H1 (cell line): ENCODE data around the gene RESP18. TPM values are rescaled to one million over a fixed set of nuclear protein-coding genes. Genes with fewer than 3 reads are reported as not detected.

Experiments
- CTCF ChIA-PET: fragments of 300-600 bp; sonication (Branson Sonifier 250); formaldehyde crosslinking; loops from one replicate; lab custom pipeline; 2021; ENCODE audit not compliant: partially characterized antibody; lab: Charles Lee
- POLR2A ChIA-PET: fragments of 300-600 bp; sonication (Branson Sonifier 250); formaldehyde crosslinking; loops from one replicate; lab custom pipeline; 2021; ENCODE audit warnings: inconsistent platforms; ENCODE audit not compliant: partially characterized antibody; lab: Charles Lee
- DNase-seq, 2 experiments: peaks; one replicate each; pipeline versions ENCODE4 v3.0.0 to v3.0.0-alpha.2; 2010 to 2022; ENCODE audit warnings: low spot score in 2 of 2, low read depth in 1 of 2, mixed read lengths in 1 of 2
- FAIRE-seq: peaks from 2 replicates; lab custom pipeline; 2011; peaks lifted over from hg19 to GRCh38; lab: Jason Lieb, UNC
- H2AFZ ChIP-seq: 2 replicates; pipeline ENCODE4 v1.8.1; 2012; ENCODE audit warnings: low read length, inconsistent platforms
- H2AK5ac ChIP-seq: 2 replicates; pipeline ENCODE4 v1.6.1; 2013; ENCODE audit warnings: low read depth, low read length
- H2BK120ac ChIP-seq: replicated peaks from 2 replicates; pipeline ENCODE3; 2013; ENCODE audit warnings: low read depth, low read length, inconsistent platforms
- H2BK12ac ChIP-seq: 2 replicates; pipeline ENCODE4 v1.6.1; 2013; ENCODE audit warnings: low read depth, low read length
- H2BK15ac ChIP-seq: 2 replicates; pipeline ENCODE4 v1.6.1; 2013; ENCODE audit warnings: low read length
- H2BK20ac ChIP-seq: 2 replicates; pipeline ENCODE4 v1.6.1; 2013; ENCODE audit warnings: low read length
- H2BK5ac ChIP-seq: 2 replicates; pipeline ENCODE4 v1.6.1; 2013; ENCODE audit warnings: low read depth, low read length
- H3K14ac ChIP-seq: 2 replicates; pipeline ENCODE4 v1.6.1; 2013; ENCODE audit warnings: inconsistent platforms; ENCODE audit not compliant: insufficient read length
- H3K18ac ChIP-seq: 2 replicates; pipeline ENCODE4 v1.6.1; 2013; ENCODE audit warnings: low read length; ENCODE audit errors: extremely low read depth
- H3K23ac ChIP-seq: 2 replicates; pipeline ENCODE4 v1.6.1; 2013; ENCODE audit warnings: inconsistent platforms; ENCODE audit not compliant: insufficient read length
- H3K23me2 ChIP-seq: 2 replicates; pipeline ENCODE4 v1.6.1; 2013; ENCODE audit warnings: low read depth, low read length
- H3K27ac ChIP-seq: 2 replicates; pipeline ENCODE4 v1.6.1; 2011; ENCODE audit warnings: low read depth, low read length, inconsistent platforms
- H3K27me3 ChIP-seq, 4 experiments: replicated peaks in 1 of 4; 1 replicate in 1 of 4; 2 replicates in 3 of 4; pipeline versions ENCODE4 v1.6.1 to v1.8.1; 2011 to 2013; ENCODE audit warnings: low read length in 3 of 4, mild to moderate bottlenecking in 3 of 4, inconsistent platforms in 2 of 4, mixed read lengths in 2 of 4, moderate library complexity in 1 of 4; ENCODE audit not compliant: control insufficient read depth in 3 of 4, insufficient read depth in 3 of 4; ENCODE audit errors: extremely low read depth in 1 of 4
- H3K36me3 ChIP-seq, 4 experiments: 2 replicates each; pipeline versions ENCODE4 v1.6.1 to v1.8.1; 2011 to 2013; ENCODE audit warnings: mild to moderate bottlenecking in 4 of 4, low read length in 3 of 4, moderate library complexity in 2 of 4, control low read depth in 1 of 4, inconsistent platforms in 1 of 4; ENCODE audit not compliant: insufficient read depth in 4 of 4, control insufficient read depth in 2 of 4
- H3K4ac ChIP-seq: replicated peaks from 2 replicates; pipeline ENCODE3; 2013; ENCODE audit warnings: low read length, low read depth, mixed read lengths, inconsistent platforms; ENCODE audit not compliant: insufficient read length
- H3K4me1 ChIP-seq, 4 experiments: replicated peaks in 1 of 4; 1 replicate in 1 of 4; 2 replicates in 3 of 4; pipeline versions ENCODE4 v1.6.1 to v1.8.1; 2011 to 2013; ENCODE audit warnings: low read length in 3 of 4, inconsistent platforms in 2 of 4, mixed read lengths in 1 of 4; ENCODE audit not compliant: insufficient read depth in 4 of 4, control insufficient read depth in 3 of 4
- H3K4me2 ChIP-seq, 2 experiments: 2 replicates each; pipeline versions ENCODE4 v1.6.1 to v1.8.1; 2011 to 2013; ENCODE audit warnings: low read depth in 2 of 2, low read length in 2 of 2, control low read depth in 1 of 2, inconsistent platforms in 1 of 2, mild to moderate bottlenecking in 1 of 2; ENCODE audit not compliant: insufficient read depth in 1 of 2
- H3K4me3 ChIP-seq, 4 experiments: fragments of 200-600, 300-600 bp in 1 of 4; sonication (generic), shearing (Covaris generic), sonication (Bioruptor Twin) in 1 of 4; 2 replicates each; pipeline versions ENCODE4 v1.5.1 to v1.8.1; 2011 to 2016; ENCODE audit warnings: low read length in 4 of 4, low read depth in 3 of 4, control low read depth in 2 of 4, inconsistent platforms in 2 of 4, mild to moderate bottlenecking in 2 of 4, mixed read lengths in 1 of 4, moderate library complexity in 1 of 4; ENCODE audit not compliant: insufficient read depth in 2 of 4; ENCODE audit errors: extremely low read depth in 1 of 4
- H3K56ac ChIP-seq: replicated peaks from 2 replicates; pipeline ENCODE3; 2013; ENCODE audit warnings: low read depth, mild to moderate bottlenecking, mixed read lengths, low read length, inconsistent platforms; ENCODE audit not compliant: insufficient read length
- H3K79me1 ChIP-seq: 2 replicates; pipeline ENCODE4 v1.6.1; 2013; ENCODE audit warnings: low read depth, low read length, control low read depth
- H3K79me2 ChIP-seq, 2 experiments: 2 replicates each; pipeline versions ENCODE4 v1.6.1 to v1.8.1; 2012 to 2013; ENCODE audit warnings: low read length in 2 of 2, mild to moderate bottlenecking in 2 of 2, inconsistent platforms in 1 of 2; ENCODE audit not compliant: insufficient read depth in 2 of 2, control insufficient read depth in 1 of 2
- H3K9ac ChIP-seq, 4 experiments: replicated peaks in 1 of 4; 1 replicate in 1 of 4; 2 replicates in 3 of 4; pipeline versions ENCODE4 v1.6.1 to v1.8.1; 2011 to 2013; ENCODE audit warnings: low read depth in 3 of 4, low read length in 3 of 4, control low read depth in 2 of 4, mild to moderate bottlenecking in 2 of 4, moderate library complexity in 2 of 4, inconsistent platforms in 1 of 4; ENCODE audit errors: extremely low read depth in 1 of 4
- H3K9me3 ChIP-seq, 2 experiments: 2 replicates each; pipeline versions ENCODE4 v1.6.1 to v1.8.1; 2012 to 2013; ENCODE audit warnings: mild to moderate bottlenecking in 2 of 2, moderate library complexity in 2 of 2, control low read depth in 1 of 2, inconsistent platforms in 1 of 2, low read depth in 1 of 2, low read length in 1 of 2, mixed read lengths in 1 of 2; ENCODE audit not compliant: insufficient read depth in 2 of 2
- H4K20me1 ChIP-seq, 2 experiments: replicated peaks in 1 of 2; 2 replicates each; pipeline versions ENCODE3 to v1.8.1; 2011 to 2013; ENCODE audit warnings: inconsistent platforms in 2 of 2, low read length in 2 of 2, mild to moderate bottlenecking in 1 of 2; ENCODE audit not compliant: insufficient read depth in 2 of 2, control insufficient read depth in 1 of 2
- H4K5ac ChIP-seq: 2 replicates; pipeline ENCODE4 v1.6.1; 2013; ENCODE audit warnings: low read length, low read depth, mixed read lengths, inconsistent platforms; ENCODE audit not compliant: insufficient read length
- H4K8ac ChIP-seq: 2 replicates; pipeline ENCODE4 v1.8.0; 2013; ENCODE audit warnings: mild to moderate bottlenecking, moderate library complexity, low read length, inconsistent platforms; ENCODE audit not compliant: insufficient read depth; ENCODE audit errors: extremely low read depth
- H4K91ac ChIP-seq: replicated peaks from 2 replicates; pipeline ENCODE3; 2013; ENCODE audit warnings: low read length, mixed read lengths, inconsistent platforms; ENCODE audit not compliant: insufficient read length
- POLR2A ChIP-seq, 2 experiments: IDR thresholded peaks; 1 replicate in 1 of 2; 2 replicates in 1 of 2; pipeline ENCODE4 v1.6.1; 2011; ENCODE audit warnings: low read depth in 2 of 2, low read length in 2 of 2, mild to moderate bottlenecking in 2 of 2; ENCODE audit errors: control extremely low read depth in 1 of 2
- SP2 ChIP-seq: IDR thresholded peaks from 2 replicates; pipeline ENCODE4 v1.6.1; 2012; ENCODE audit warnings: mild to moderate bottlenecking, low read length, inconsistent platforms
- WGBS, 2 experiments: shearing (Covaris generic) in 1 of 2; methylation state at CpG; one replicate each; pipeline versions ENCODE4 v1.1.6 to v1.1.7; 2013 to 2015; ENCODE audit warnings: low lambda C conversion rate in 2 of 2, mixed read lengths in 2 of 2, inconsistent platforms in 1 of 2, low coverage in 1 of 2, missing lambda C conversion rate in 1 of 2; ENCODE audit not compliant: insufficient replicate concordance in 2 of 2, insufficient coverage in 1 of 2, insufficient read length in 1 of 2; ENCODE audit errors: extremely low coverage in 1 of 2, missing lambda C conversion rate in 1 of 2; 5-methylcytosine and 5-hydroxymethylcytosine counted together
- polyA plus RNA-seq, 7 experiments: library from polyadenylated mRNA; depleted of rRNA in 3 of 7; stranded (reverse) in 5 of 7; unstranded in 2 of 7; fragments of >200 nt in 5 of 7; fragments of 200-250 nt in 2 of 7; gene quantifications; 1 replicate in 5 of 7; 2 replicates in 1 of 7; 4 replicates in 1 of 7; pipeline versions ENCODE4 v1.2.1 to v1.2.3, GENCODE V29; 2011 to 2013; ENCODE audit warnings: missing spikeins in 2 of 7, mixed read lengths in 2 of 7
- total RNA-seq: library from RNA; stranded (reverse); fragmentation: NEBNext Ultra II Directional; extraction: Animal tissue kit (Norgen Biotek cat#: 25700); gene quantifications from 2 replicates; pipeline ENCODE4 v1.2.1, GENCODE V29; 2021

Gene RESP18
- total and polyA plus RNA-seq, 2 of the 8 experiments (the other 6 are each of a cell fraction or from before 2014, with no cell fraction given): not detected

DNA sequence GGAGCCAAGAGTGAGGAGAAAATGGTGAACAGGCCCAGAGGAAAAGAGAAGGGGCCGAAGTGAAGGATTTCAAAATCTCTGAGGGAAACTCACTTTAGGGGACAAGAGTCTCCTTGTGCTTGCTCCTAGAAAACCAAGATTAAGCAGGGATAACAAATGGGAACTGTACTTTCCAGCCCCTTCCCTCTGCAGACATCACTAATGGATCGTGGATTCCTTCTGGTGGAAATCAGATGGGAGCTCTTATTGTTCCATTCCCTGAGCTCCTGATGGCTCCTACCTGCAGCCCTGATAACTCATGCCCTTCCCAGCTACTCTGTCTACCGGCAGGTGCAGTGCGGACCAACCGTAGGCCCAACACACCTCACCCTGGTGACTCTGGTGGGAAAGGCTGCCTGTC lies 20.6 kb upstream of the RESP18 start:
- POLR2A ChIA-PET: interaction anchor here (0.6 kb wide), 1 partner anchor 104 kb away, joined by 4 read pairs; no protein-coding TSS in a partner anchor
- no peak for DNase-seq
- H3K56ac ChIP-seq: no peak overlapping the region
- no peak for TF ChIP-seq SP2
- TF ChIP-seq POLR2A (IDR thresholded peaks at IDR 0.05; ENCODE audit: control extremely low read depth in 1 of 2, low read depth in 2 of 2, low read length in 2 of 2): no peak

More for the DNA sequence above, 20.6 kb upstream of the RESP18 start:
- no peak overlapping the region for H2BK20ac ChIP-seq
- no peak overlapping the region for H2BK120ac ChIP-seq
- H2BK12ac ChIP-seq: no peak overlapping the region
- no peaks in the 10 kb centered on the region for H3K9me3 ChIP-seq
- no peak overlapping the region for H4K5ac ChIP-seq
- no peak overlapping the region for H3K23ac ChIP-seq
- H2BK15ac ChIP-seq: no peak overlapping the region
- FAIRE-seq: no peak
- H2AFZ ChIP-seq: no peak overlapping the region
- no peaks in the 10 kb centered on the region for H4K20me1 ChIP-seq
- H3K79me1 ChIP-seq: no peaks in the 10 kb centered on the region
- H2AK5ac ChIP-seq: no peak overlapping the region
- H3K27me3 ChIP-seq: peaks cover 7 to 19% (median 12%) of the 10 kb centered on the region in 4 experiments
- H3K36me3 ChIP-seq: no peaks in the 10 kb centered on the region
- no peaks in the 10 kb centered on the region for H3K79me2 ChIP-seq
- no peak overlapping the region for H4K91ac ChIP-seq
- CTCF ChIA-PET: interaction anchor here (0.6 to 8.0 kb wide), 28 partner anchors 8 to 319 kb away, joined by 3 to 91 read pairs (median 4); partner anchors contain the start of genes ANKZF1, ATG9A, GLB1L and RESP18
- H3K4me1 ChIP-seq: peaks cover 0 to 3% (median 2%) of the 10 kb centered on the region in 4 experiments; a peak in 3 of 7 replicates
- H3K4ac ChIP-seq: no peak overlapping the region
- H4K8ac ChIP-seq: no peak overlapping the region
- H3K18ac ChIP-seq: no peak overlapping the region
- H3K27ac ChIP-seq: no peak overlapping the region
- no peak overlapping the region for H3K14ac ChIP-seq
- no peak overlapping the region for H3K4me2 ChIP-seq
- WGBS, 2 experiments: 73% methylated on average over 5 of the region's 5 CpGs; no CpG with 5 or more reads in 1 of the 2 experiments
- no peak overlapping the region for H2BK5ac ChIP-seq
- H3K23me2 ChIP-seq: peaks cover 2% of the 10 kb centered on the region; the same call in 1 of the 2 replicates
- H3K9ac ChIP-seq: no peak overlapping the region
- no peak overlapping the region for H3K4me3 ChIP-seq
